Stomach (tissue), 9 donors: ENCODE measurements around the gene XRCC1. TPM values are rescaled to one million over a fixed set of nuclear protein-coding genes. Genes with fewer than 3 reads are reported as not detected.
A peak's percentile ranks its signal among the peaks of the same experiment; 100 is the strongest.

Experiments
- DNase-seq, 2 donors: peaks; one replicate each; pipeline versions ENCODE4 v3.0.0 to v3.0.0-alpha.2; 2013 to 2019
- H3K27ac ChIP-seq, 5 donors: fragments of 200-600 bp in 4 of 5; sonication (generic) in 4 of 5; one replicate each; pipeline ENCODE4 v1.5.1; 2013 to 2019; ENCODE audit warnings: mild to moderate bottlenecking in 1 of 5, moderate library complexity in 1 of 5
- H3K27me3 ChIP-seq, 3 donors: fragments of 200-600 bp; sonication (generic); one replicate each; pipeline ENCODE4 v1.5.1; 2017 to 2019; ENCODE audit warnings: mixed run types in 1 of 3
- H3K36me3 ChIP-seq, 4 donors: fragments of 200-600 bp; sonication (generic); 1 replicate in 3 of 4; 2 replicates in 1 of 4; pipeline ENCODE4 v1.5.1; 2016 to 2019
- H3K4me1 ChIP-seq, 4 donors: fragments of 200-600 bp; sonication (generic); one replicate each; pipeline ENCODE4 v1.5.1; 2016 to 2019
- H3K4me3 ChIP-seq, 4 donors: fragments of 200-600 bp; sonication (generic) in 3 of 4; one replicate each; pipeline ENCODE4 v1.5.1; 2016 to 2019; ENCODE audit warnings: mild to moderate bottlenecking in 1 of 4
- H3K9me3 ChIP-seq, 4 donors: fragments of 200-600 bp; sonication (generic); one replicate each; pipeline ENCODE4 v1.5.1; 2016 to 2019
- CTCF ChIP-seq, 7 experiments: fragments of 450-650 bp in 4 of 7; fragments of 200-600 bp in 3 of 7; sonication (generic) in 3 of 7; IDR thresholded peaks; one replicate each; pipeline ENCODE4 v1.5.1; 2016 to 2019; ENCODE audit warnings: antibody characterized with exemption in 7 of 7, control low read depth in 2 of 7, mild to moderate bottlenecking in 1 of 7
- EP300 ChIP-seq: sonication (generic); formaldehyde crosslinking; IDR thresholded peaks from one replicate; pipeline ENCODE4 v1.6.1; 2017; ENCODE audit warnings: antibody characterized with exemption
- POLR2A ChIP-seq, 4 donors: fragments of 450-650 bp; IDR thresholded peaks; one replicate each; pipeline ENCODE4 v1.6.1; 2016; ENCODE audit warnings: antibody characterized with exemption in 4 of 4, control low read depth in 2 of 4, mild to moderate bottlenecking in 1 of 4, moderate library complexity in 1 of 4
- POLR2AphosphoS5 ChIP-seq, 3 donors: sonication (generic); formaldehyde crosslinking; IDR thresholded peaks; one replicate each; pipeline ENCODE4 v1.6.1; 2016; ENCODE audit warnings: antibody characterized with exemption in 3 of 3
- WGBS, 5 donors: extraction: QIAGEN DNeasy Blood & Tissue Kit in 3 of 5; methylation state at CpG; one replicate each; pipeline versions ENCODE4 v1.1.5 to v1.1.7; 2013 to 2018; 5-methylcytosine and 5-hydroxymethylcytosine counted together
- intact Hi-C: fragments of 100-400 bp; cut with DNase I; formaldehyde crosslinking; loops from one replicate; pipeline ENCODE4 v1.15.1; 2023; ENCODE audit warnings: low total_unique reads
- polyA plus RNA-seq, 3 donors: library from polyadenylated mRNA; stranded (reverse); fragments of 200-250 nt; gene quantifications; one replicate each; pipeline ENCODE4 v1.2.3, GENCODE V29; 2013
- total RNA-seq, 5 donors: library from RNA; depleted of rRNA; stranded (reverse); fragments of >200 nt; gene quantifications; one replicate each; pipeline versions ENCODE4 v1.1.0 to v1.2.3, GENCODE V29; 2014 to 2016
- donor health status: healthy with polysubstance abuse.
- donor health status: Bipolar disorder and iron deficiency.
- donor health status: healthy.

Gene XRCC1
- total and polyA plus RNA-seq, 8 donors, result 10.8 to 42.5 (median 17.4) TPM

- Histone ChIP-seq H3K4me3 (no peak overlapping the region), H3K4me1 (peaks cover 20 to 48% (median 39%) of the 10 kb centered on the region in 4 donors), H3K36me3 (peaks cover 0 to 6% (median 0%) of the 10 kb centered on the region in 4 donors), H3K27me3 (no peaks in the 10 kb centered on the region), H3K9me3 (no peaks in the 10 kb centered on the region), H3K27ac (no peak overlapping the region)
- intact Hi-C loops, result no loop called here
- 84 to 89% (median 86%) methylated on average over 3 of the region's 3 CpGs for WGBS, 5 donors
- TF ChIP-seq POLR2A (IDR thresholded peaks at IDR 0.05) (no peak), POLR2AphosphoS5 (IDR thresholded peaks at IDR 0.05) (no peak), CTCF (IDR thresholded peaks at IDR 0.05) (no peak), EP300 (no peak)
- DNase-seq, result no peak
Measured at GRCh38 chr19:43578787-43579186, 3.5 kb upstream of the XRCC1 start.

- WGBS, 5 donors, result 57 to 70% (median 68%) methylated on average over 33 to 37 of the region's 37 CpGs
- DNase-seq, result peak in 1 of 2 donors; percentile 42
- no peaks in the 10 kb centered on the region for H3K9me3 ChIP-seq
- H3K36me3 ChIP-seq, result peaks cover 0 to 26% (median 7%) of the 10 kb centered on the region in 4 donors
- peak overlapping the region; percentile 62 to 91 (median 76) for H3K4me3 ChIP-seq
- peaks cover 19 to 55% (median 33%) of the 10 kb centered on the region in 4 donors for H3K4me1 ChIP-seq
- H3K27me3 ChIP-seq, result no peaks in the 10 kb centered on the region
- TF ChIP-seq POLR2AphosphoS5 (IDR thresholded peaks at IDR 0.05) (no peak), POLR2A (IDR thresholded peaks at IDR 0.05) (no peak), EP300 (no peak), CTCF (IDR thresholded peaks at IDR 0.05) (no peak)
- peak overlapping the region; percentile 31 to 92 (median 87) for H3K27ac ChIP-seq
- intact Hi-C loops, result no loop called here
Measured at GRCh38 chr19:43575955-43576878, 890 bp upstream of the XRCC1 start.

GRCh38 chr19:43574424-43575155 is 737 bp downstream of the XRCC1 start:
- peaks cover 13 to 49% (median 28%) of the 10 kb centered on the region in 4 donors for H3K4me1 ChIP-seq
- peaks cover 0 to 30% (median 8%) of the 10 kb centered on the region in 4 donors for H3K36me3 ChIP-seq
- intact Hi-C loops, result no loop called here
- H3K4me3 ChIP-seq, result peak overlapping the region; percentile 62 to 91 (median 76)
- 23 to 31% (median 27%) methylated on average over 12 of the region's 12 CpGs for WGBS, 5 donors
- TF ChIP-seq EP300 (no peak), POLR2AphosphoS5 (IDR thresholded peaks at IDR 0.05) (no peak)
- no peaks in the 10 kb centered on the region for H3K9me3 ChIP-seq
- H3K27ac ChIP-seq, result peak overlapping the region; percentile 58 to 92 (median 87)
- peak in 1 of 2 donors; percentile 35 for DNase-seq
- no peaks in the 10 kb centered on the region for H3K27me3 ChIP-seq

GRCh38 chr19:43572171-43572588 is 3.1 kb downstream of the XRCC1 start:
- Histone ChIP-seq H3K4me1 (peaks cover 13 to 47% (median 28%) of the 10 kb centered on the region in 4 donors), H3K9me3 (no peaks in the 10 kb centered on the region), H3K36me3 (peaks cover 0 to 30% (median 8%) of the 10 kb centered on the region in 4 donors), H3K27me3 (no peaks in the 10 kb centered on the region), H3K4me3 (no peak overlapping the region), H3K27ac (peak overlapping the region in 1 of 5 donors; percentile 39)
- intact Hi-C loops, result no loop called here
- DNase-seq, result peak in 1 of 2 donors; percentile 52
- WGBS, 5 donors, result 57 to 80% (median 62%) methylated on average over 3 of the region's 3 CpGs
- TF ChIP-seq EP300 (no peak), POLR2AphosphoS5 (IDR thresholded peaks at IDR 0.05) (no peak), POLR2A (IDR thresholded peaks at IDR 0.05) (no peak), CTCF (IDR thresholded peaks at IDR 0.05) (no peak)
